ENCODE measurements around the gene RAB7A. TPM values are rescaled to one million over a fixed set of nuclear protein-coding genes. Genes with fewer than 3 reads are reported as not detected.
A peak's percentile ranks its signal among the peaks of the same experiment; 100 is the strongest.
"Not testable (repeated sequence)": the region's sequence is repeated elsewhere in the genome, so short reads cannot be mapped to it uniquely, and the experiment has no call there.

The RAB7A gene
- total RNA-seq, 4 donors from 2014 or later = 70.7 to 109 (median 92.3) TPM

- H3K36me3 ChIP-seq = peaks cover 0 to 23% (median 0%) of the 10 kb centered on the region in 3 donors
- H3K4me3 ChIP-seq = no peak overlapping the region
- TF ChIP-seq CTCF (IDR thresholded peaks at IDR 0.05) (no peak), POLR2A (IDR thresholded peaks at IDR 0.05) (no peak)
- H3K27ac ChIP-seq = peak overlapping the region in 1 of 4 donors; percentile 20
- H3K9me3 ChIP-seq = no peaks in the 10 kb centered on the region
- DNase-seq = no peak
- H3K27me3 ChIP-seq = no peaks in the 10 kb centered on the region
- H3K4me1 ChIP-seq = peaks cover 8 to 72% (median 10%) of the 10 kb centered on the region in 3 donors
- intact Hi-C loops (cut with DNase I) = no loop called here
These were observed 23.1 kb downstream of the RAB7A start for GRCh38 chr3:128749035-128749434.

GRCh38 chr3:128749561-128749960, 23.6 kb downstream of the RAB7A start:
- H3K4me1 ChIP-seq = peaks cover 8 to 76% (median 10%) of the 10 kb centered on the region in 3 donors
- H3K4me3 ChIP-seq; DNase-seq; H3K27me3 ChIP-seq; intact Hi-C loops (cut with DNase I); H3K9me3 ChIP-seq; H3K27ac ChIP-seq: not testable (repeated sequence)
- H3K36me3 ChIP-seq = peaks cover 0 to 17% (median 0%) of the 10 kb centered on the region in 3 donors
- 66 to 89% methylated on average over 4 to 5 of the region's 5 CpGs for WGBS, 2 donors

GRCh38 chr3:128753715-128754114, 27.7 kb downstream of the RAB7A start:
- no peak for TF ChIP-seq POLR2A (IDR thresholded peaks at IDR 0.05)
- TF ChIP-seq CTCF (IDR thresholded peaks at IDR 0.05) = no peak
- no peaks in the 10 kb centered on the region for H3K36me3 ChIP-seq
- DNase-seq = no peak
- H3K9me3 ChIP-seq = no peaks in the 10 kb centered on the region
- peaks cover 0 to 64% (median 4%) of the 10 kb centered on the region in 3 donors for H3K4me1 ChIP-seq
- intact Hi-C loops (cut with DNase I) = no loop called here
- H3K4me3 ChIP-seq = no peak overlapping the region
- peak overlapping the region in 2 of 4 donors; percentile 15 to 39 for H3K27ac ChIP-seq
- WGBS, 2 donors = 32 to 38% methylated on average over 1 of the region's 1 CpG
- H3K27me3 ChIP-seq = no peaks in the 10 kb centered on the region

GRCh38 chr3:128760042-128760441, 34.1 kb downstream of the RAB7A start:
- no peak for TF ChIP-seq CTCF (IDR thresholded peaks at IDR 0.05)
- no peak for TF ChIP-seq POLR2A (IDR thresholded peaks at IDR 0.05)
- peaks cover 0 to 12% (median 0%) of the 10 kb centered on the region in 3 donors for H3K36me3 ChIP-seq
- intact Hi-C loops (cut with DNase I) = no loop called here
- no peaks in the 10 kb centered on the region for H3K9me3 ChIP-seq
- 76 to 88% methylated on average over 4 to 5 of the region's 5 CpGs for WGBS, 2 donors
- no peak overlapping the region for H3K4me3 ChIP-seq
- DNase-seq = no peak
- H3K4me1 ChIP-seq = peaks cover 0 to 49% (median 15%) of the 10 kb centered on the region in 3 donors
- no peaks in the 10 kb centered on the region for H3K27me3 ChIP-seq
- H3K27ac ChIP-seq = no peak overlapping the region

GRCh38 chr3:128760881-128761280, 34.9 kb downstream of the RAB7A start:
- no peak overlapping the region for H3K27ac ChIP-seq
- no peaks in the 10 kb centered on the region for H3K9me3 ChIP-seq
- no peak overlapping the region for H3K4me3 ChIP-seq
- H3K27me3 ChIP-seq = no peaks in the 10 kb centered on the region
- peaks cover 0 to 19% (median 4%) of the 10 kb centered on the region in 3 donors for H3K36me3 ChIP-seq
- TF ChIP-seq POLR2A (IDR thresholded peaks at IDR 0.05) = no peak
- TF ChIP-seq CTCF (IDR thresholded peaks at IDR 0.05) = no peak
- intact Hi-C loops (cut with DNase I) = no loop called here
- no peak for DNase-seq
- peaks cover 0 to 49% (median 15%) of the 10 kb centered on the region in 3 donors for H3K4me1 ChIP-seq
- 82 to 89% methylated on average over 3 of the region's 3 CpGs for WGBS, 2 donors

GRCh38 chr3:128761392-128761791, 35.4 kb downstream of the RAB7A start:
- H3K36me3 ChIP-seq = peaks cover 0 to 19% (median 4%) of the 10 kb centered on the region in 3 donors
- intact Hi-C loops (cut with DNase I) = no loop called here
- no peak overlapping the region for H3K4me3 ChIP-seq
- no peak overlapping the region for H3K27ac ChIP-seq
- peaks cover 0 to 49% (median 15%) of the 10 kb centered on the region in 3 donors for H3K4me1 ChIP-seq
- no peaks in the 10 kb centered on the region for H3K27me3 ChIP-seq
- H3K9me3 ChIP-seq = no peaks in the 10 kb centered on the region
- no peak for TF ChIP-seq POLR2A (IDR thresholded peaks at IDR 0.05)
- TF ChIP-seq CTCF (IDR thresholded peaks at IDR 0.05) = no peak
- DNase-seq = no peak
